ENCODE measurements around the gene TINAG. TPM values are rescaled to one million over a fixed set of nuclear protein-coding genes. Genes with fewer than 3 reads are reported as not detected.

Gene TINAG
- total RNA-seq, 1 donor from 2014 or later, result not detected

GRCh38 chr6:54404791-54405190 is 96.5 kb downstream of the TINAG start:
- intact Hi-C loops (cut with DNase I), result no loop called here
- Histone ChIP-seq H3K27me3 (no peaks in the 10 kb centered on the region), H3K9me3 (peaks cover 0 to 3% of the 10 kb centered on the region in 2 donors), H3K36me3 (no peaks in the 10 kb centered on the region), H3K27ac (no peak overlapping the region), H3K4me3 (no peak overlapping the region), H3K4me1 (no peaks in the 10 kb centered on the region)
- TF ChIP-seq CTCF (IDR thresholded peaks at IDR 0.05), result no peak
- no peak for DNase-seq (ENCODE audit: low spot score in 2 of 2)

GRCh38 chr6:54411767-54412166 is 103.5 kb downstream of the TINAG start:
- H3K27ac ChIP-seq, result no peak overlapping the region
- TF ChIP-seq CTCF (IDR thresholded peaks at IDR 0.05), result no peak
- intact Hi-C loops (cut with DNase I), result loop anchor here (10.0 kb wide), 1 partner anchor 1673 kb away; no protein-coding TSS in a partner anchor
- H3K9me3 ChIP-seq, result peaks cover 0 to 1% of the 10 kb centered on the region in 2 donors
- H3K36me3 ChIP-seq, result no peaks in the 10 kb centered on the region
- H3K4me3 ChIP-seq, result no peak overlapping the region
- DNase-seq (ENCODE audit: low spot score in 2 of 2), result no peak
- H3K27me3 ChIP-seq, result no peaks in the 10 kb centered on the region
- no peaks in the 10 kb centered on the region for H3K4me1 ChIP-seq

- Histone ChIP-seq H3K9me3 (no peaks in the 10 kb centered on the region), H3K27ac (no peak overlapping the region), H3K4me3 (no peak overlapping the region), H3K4me1 (no peaks in the 10 kb centered on the region), H3K27me3 (no peaks in the 10 kb centered on the region), H3K36me3 (no peaks in the 10 kb centered on the region)
- intact Hi-C loops (cut with DNase I), result loop anchor here (10.0 kb wide), 1 partner anchor 1669 kb away; no protein-coding TSS in a partner anchor
- no peak for DNase-seq (ENCODE audit: low spot score in 2 of 2)
- no peak for TF ChIP-seq CTCF (IDR thresholded peaks at IDR 0.05)
These were observed 107.3 kb downstream of the TINAG start for GRCh38 chr6:54415517-54415916.

- H3K36me3 ChIP-seq, result no peaks in the 10 kb centered on the region
- DNase-seq (ENCODE audit: low spot score in 2 of 2), result no peak
- intact Hi-C loops (cut with DNase I), result loop anchor here (10.0 kb wide), 1 partner anchor 1665 kb away; no protein-coding TSS in a partner anchor
- no peaks in the 10 kb centered on the region for H3K9me3 ChIP-seq
- no peaks in the 10 kb centered on the region for H3K4me1 ChIP-seq
- H3K27ac ChIP-seq, result no peak overlapping the region
- H3K4me3 ChIP-seq, result no peak overlapping the region
- TF ChIP-seq CTCF (IDR thresholded peaks at IDR 0.05), result no peak
- H3K27me3 ChIP-seq, result no peaks in the 10 kb centered on the region
These were observed 111.6 kb downstream of the TINAG start for GRCh38 chr6:54419885-54420284.

- no peak for DNase-seq (ENCODE audit: low spot score in 2 of 2)
- no peak overlapping the region for H3K27ac ChIP-seq
- TF ChIP-seq CTCF (IDR thresholded peaks at IDR 0.05), result no peak
- intact Hi-C loops (cut with DNase I), result no loop called here
- no peaks in the 10 kb centered on the region for H3K4me1 ChIP-seq
- H3K36me3 ChIP-seq, result no peaks in the 10 kb centered on the region
- no peaks in the 10 kb centered on the region for H3K27me3 ChIP-seq
- no peaks in the 10 kb centered on the region for H3K9me3 ChIP-seq
- H3K4me3 ChIP-seq, result no peak overlapping the region
These were observed 118.8 kb downstream of the TINAG start for GRCh38 chr6:54426995-54427394.

- no peak for DNase-seq (ENCODE audit: low spot score in 2 of 2)
- H3K36me3 ChIP-seq, result no peaks in the 10 kb centered on the region
- no peaks in the 10 kb centered on the region for H3K9me3 ChIP-seq
- H3K27ac ChIP-seq, result no peak overlapping the region
- TF ChIP-seq CTCF (IDR thresholded peaks at IDR 0.05), result no peak
- intact Hi-C loops (cut with DNase I), result no loop called here
- H3K4me3 ChIP-seq, result no peak overlapping the region
- H3K4me1 ChIP-seq, result no peaks in the 10 kb centered on the region
- no peaks in the 10 kb centered on the region for H3K27me3 ChIP-seq
These were observed 119.2 kb downstream of the TINAG start for GRCh38 chr6:54427396-54427937.
